ENCODE data around the gene CLEC14A.

- TF ChIP-seq CTCF (IDR thresholded peaks at IDR 0.05) = no peak
- TF ChIP-seq ZFX (IDR thresholded peaks at IDR 0.05; ENCODE audit: borderline replicate concordance) = no peak
These were observed 5.7 kb upstream of the CLEC14A start for GRCh38 chr14:38261620-38262019.

All from 22Rv1 (cell line).